ENCODE data around the gene RITA1. TPM values are rescaled to one million over a fixed set of nuclear protein-coding genes. Genes with fewer than 3 reads are reported as not detected.

Gene RITA1
- total and polyA plus RNA-seq, 2 donors (not counting 1 experiment from before 2014, with no cell fraction given): 8.1 to 17.9 TPM

DNA sequence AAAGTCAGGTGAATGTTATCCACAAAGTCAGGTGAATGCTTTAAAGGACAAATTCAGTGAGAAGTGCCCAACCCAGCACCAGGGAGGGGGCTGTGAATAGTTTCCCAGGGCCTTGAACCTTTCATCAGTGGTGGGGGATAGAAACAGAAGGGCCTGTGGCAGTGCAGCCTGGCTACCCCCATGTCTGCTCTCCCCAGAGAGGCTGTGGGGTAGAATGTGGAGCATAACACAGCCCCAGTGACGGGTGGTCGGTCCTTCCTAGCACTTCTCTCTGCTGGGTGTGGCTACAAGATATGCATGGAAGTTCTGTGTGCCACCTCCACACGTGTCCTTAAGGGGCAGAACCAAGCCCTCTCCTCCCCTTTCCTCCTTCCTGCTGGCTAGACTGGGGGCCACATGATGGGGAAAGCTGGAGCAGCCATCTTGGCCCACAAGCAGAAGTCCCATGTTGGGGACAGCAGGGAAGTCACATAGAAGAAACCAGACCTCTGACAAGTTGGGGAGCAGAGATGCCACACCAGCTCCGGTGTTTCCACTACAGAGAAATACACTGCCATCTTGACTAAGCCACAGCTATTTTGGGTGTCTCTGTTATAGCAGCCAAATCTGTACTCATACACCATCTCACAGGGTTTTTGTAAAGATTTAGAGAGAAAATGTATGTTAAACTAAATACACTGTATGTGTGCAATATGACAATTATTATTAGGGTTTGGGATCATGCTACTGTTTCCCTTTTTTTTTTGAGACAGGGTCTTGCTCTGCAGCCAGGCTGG is 17.0 kb downstream of the RITA1 start:
- Histone ChIP-seq H3K36me3 (replicated peaks in 1 of 2; ENCODE audit: control extremely low read depth in 1 of 2, control insufficient read depth in 1 of 2, extremely low read depth in 1 of 2, insufficient read depth in 2 of 2, low read length in 1 of 2) (no peaks in the 10 kb centered on the region), H3K79me2 (ENCODE audit: control insufficient read depth, insufficient read depth, low read length) (no peaks in the 10 kb centered on the region), H3K27ac (ENCODE audit: low read length in 2 of 2) (no peak overlapping the region), H3K4me1 (ENCODE audit: control insufficient read depth in 2 of 2, insufficient read depth in 2 of 2, low read length in 2 of 2) (peaks cover 19 to 27% of the 10 kb centered on the region in 2 donors), H3K9me3 (ENCODE audit: control extremely low read depth in 1 of 3, control insufficient read depth in 2 of 3, insufficient read depth in 1 of 3, low read length in 2 of 3) (peaks cover 0 to 9% (median 0%) of the 10 kb centered on the region in 3 donors), H3K4me3 (ENCODE audit: control extremely low read depth in 1 of 5, extremely low read depth in 1 of 5, insufficient read depth in 1 of 5, low read depth in 2 of 5, low read length in 4 of 5) (no peak overlapping the region), H4K20me1 (ENCODE audit: control insufficient read depth, insufficient read depth, low read length, poor library complexity, severe bottlenecking) (no peaks in the 10 kb centered on the region), H3K4me2 (replicated peaks; ENCODE audit: low read depth, low read length, poor library complexity, severe bottlenecking) (no peak overlapping the region), H3K9ac (ENCODE audit: low read length) (no peak overlapping the region), H2AFZ (ENCODE audit: insufficient read depth, low read depth, low read length, poor library complexity, severe bottlenecking) (peak overlapping the region; percentile 12), H3K27me3 (replicated peaks in 1 of 4; ENCODE audit: control extremely low read depth in 1 of 4, control insufficient read depth in 3 of 4, insufficient read depth in 4 of 4, low read length in 3 of 4) (no peaks in the 10 kb centered on the region)
- peak overlapping the region; percentile 56 for H3K27ac Mint-ChIP-seq
- ATAC-seq (ENCODE audit: low read depth) (no peak), DNase-seq (no peak)
- CTCF ChIA-PET: interaction anchor here (0.8 to 3.2 kb wide), 4 partner anchors 9 to 30 kb away, joined by 3 to 14 read pairs (median 8); no protein-coding TSS in a partner anchor
- no peaks in the 10 kb centered on the region for H3K9me3 Mint-ChIP-seq (ENCODE audit: insufficient read depth)
- H3K4me1 Mint-ChIP-seq: peaks cover 46% of the 10 kb centered on the region
- no peak for TF ChIP-seq EZH2 (IDR thresholded peaks at IDR 0.05; ENCODE audit: borderline replicate concordance, insufficient read depth, low read depth, low read length, poor library complexity, severe bottlenecking)
- TF ChIP-seq, protein P1, sequence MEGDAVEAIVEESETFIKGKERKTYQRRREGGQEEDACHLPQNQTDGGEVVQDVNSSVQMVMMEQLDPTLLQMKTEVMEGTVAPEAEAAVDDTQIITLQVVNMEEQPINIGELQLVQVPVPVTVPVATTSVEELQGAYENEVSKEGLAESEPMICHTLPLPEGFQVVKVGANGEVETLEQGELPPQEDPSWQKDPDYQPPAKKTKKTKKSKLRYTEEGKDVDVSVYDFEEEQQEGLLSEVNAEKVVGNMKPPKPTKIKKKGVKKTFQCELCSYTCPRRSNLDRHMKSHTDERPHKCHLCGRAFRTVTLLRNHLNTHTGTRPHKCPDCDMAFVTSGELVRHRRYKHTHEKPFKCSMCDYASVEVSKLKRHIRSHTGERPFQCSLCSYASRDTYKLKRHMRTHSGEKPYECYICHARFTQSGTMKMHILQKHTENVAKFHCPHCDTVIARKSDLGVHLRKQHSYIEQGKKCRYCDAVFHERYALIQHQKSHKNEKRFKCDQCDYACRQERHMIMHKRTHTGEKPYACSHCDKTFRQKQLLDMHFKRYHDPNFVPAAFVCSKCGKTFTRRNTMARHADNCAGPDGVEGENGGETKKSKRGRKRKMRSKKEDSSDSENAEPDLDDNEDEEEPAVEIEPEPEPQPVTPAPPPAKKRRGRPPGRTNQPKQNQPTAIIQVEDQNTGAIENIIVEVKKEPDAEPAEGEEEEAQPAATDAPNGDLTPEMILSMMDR (IDR thresholded peaks at IDR 0.05): no peak
- POLR2A ChIA-PET: interaction anchor here (1.9 kb wide), 1 partner anchor 28 kb away, joined by 5 read pairs; no protein-coding TSS in a partner anchor
- H3K4me3 Mint-ChIP-seq: no peak overlapping the region
- intact Hi-C loops (cut with micrococcal nuclease): loop anchor here (10.0 kb wide), 1 partner anchor 1768 kb away; no protein-coding TSS in a partner anchor
- WGBS (ENCODE audit: insufficient coverage): 64% methylated on average over 1 of the region's 4 CpGs
- H3K27me3 Mint-ChIP-seq: no peaks in the 10 kb centered on the region
